SK-N-SH (cell line): ENCODE data around the gene THPO.

Experiments
- CHD2 ChIP-seq: fragments of 150-350 bp; IDR thresholded peaks from 2 replicates; pipeline ENCODE4 v1.6.1; 2018; ENCODE audit warnings: low read length; ENCODE audit not compliant: partially characterized antibody
- CTCF ChIP-seq: fragments of 200-600 bp; sonication (generic); IDR thresholded peaks from 2 replicates; pipeline ENCODE4 v1.6.1; 2017; ENCODE audit warnings: antibody characterized with exemption, mild to moderate bottlenecking, moderate library complexity
- JUND ChIP-seq: IDR thresholded peaks from 2 replicates; pipeline ENCODE4 v1.4.0; 2012
- MAX ChIP-seq: IDR thresholded peaks from 2 replicates; pipeline ENCODE4 v1.4.0; 2012; ENCODE audit warnings: low read depth
- MEF2A ChIP-seq: IDR thresholded peaks from 2 replicates; pipeline ENCODE4 v1.4.0; 2012; ENCODE audit warnings: low read depth, borderline replicate concordance
- MXI1 ChIP-seq: IDR thresholded peaks from 2 replicates; pipeline ENCODE4 v1.6.1; 2012; ENCODE audit warnings: mild to moderate bottlenecking, low read depth, low read length, improper control_type of control experiment
- POLR2AphosphoS5 ChIP-seq: IDR thresholded peaks from 2 replicates; pipeline ENCODE4 v1.6.1; 2012; ENCODE audit warnings: low read depth, low read length
- RFX5 ChIP-seq: IDR thresholded peaks from 2 replicates; pipeline ENCODE4 v1.6.1; 2012; ENCODE audit warnings: mild to moderate bottlenecking, improper control_type of control experiment, low read length
- TAF1 ChIP-seq: IDR thresholded peaks from 2 replicates; pipeline ENCODE4 v1.6.1; 2012; ENCODE audit warnings: low read depth, mild to moderate bottlenecking, low read length, moderate library complexity, borderline replicate concordance

- no peak for TF ChIP-seq RFX5
- TF ChIP-seq JUND: peak; percentile 70
- no peak; the same call in 1 of the 2 replicates for TF ChIP-seq POLR2AphosphoS5
- TF ChIP-seq CTCF: no peak
- peak; percentile 74 for TF ChIP-seq MAX
- no peak for TF ChIP-seq MEF2A
- no peak for TF ChIP-seq MXI1
- no peak for TF ChIP-seq CHD2
- TF ChIP-seq TAF1: no peak
Observed at GRCh38 chr3:184332370-184333090, 45.5 kb downstream of the THPO start.
